Measurements from ENCODE around the gene IL17B. TPM values are rescaled to one million over a fixed set of nuclear protein-coding genes. Genes with fewer than 3 reads are reported as not detected.
A peak's percentile ranks its signal among the peaks of the same experiment; 100 is the strongest.

IL17B gene
- total RNA-seq, 1 experiment from 2014 or later: not detected

DNA sequence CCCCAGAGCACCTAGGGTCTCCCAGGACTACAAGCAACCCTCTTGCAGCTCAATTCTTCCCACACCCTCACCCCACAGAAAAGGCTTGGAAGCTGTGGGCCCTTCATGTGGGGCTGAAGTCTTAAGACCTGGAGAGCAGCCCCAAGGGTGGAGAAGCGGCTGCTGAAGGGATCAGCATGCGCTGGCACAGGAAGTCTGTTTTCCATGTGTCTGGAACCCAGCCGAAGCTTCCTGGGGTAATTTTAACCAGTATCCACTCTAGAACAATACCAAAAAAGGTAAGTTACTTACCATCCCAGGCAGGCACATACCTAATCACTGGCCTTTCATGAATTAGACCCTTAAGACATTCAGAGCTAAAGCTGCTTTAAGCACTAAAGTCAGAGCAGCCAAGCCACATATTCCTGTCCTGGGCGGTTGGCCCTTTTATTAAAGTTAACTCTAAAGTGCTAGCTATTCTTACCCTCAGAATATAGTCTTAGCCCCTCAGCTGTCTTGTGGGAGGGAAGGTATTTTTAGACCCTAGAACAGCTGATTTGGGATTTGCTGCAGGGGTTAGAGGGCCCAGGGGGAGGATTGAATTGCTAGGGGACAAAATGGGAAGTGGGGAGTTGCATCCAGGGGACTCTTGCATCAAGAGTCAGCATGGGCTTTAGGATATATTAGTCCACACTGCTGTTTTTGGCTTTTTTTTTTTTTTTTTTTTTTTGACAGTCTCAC is 6.9 kb downstream of the IL17B start:
- Histone ChIP-seq H3K4me1 (peaks cover 2% of the 10 kb centered on the region; the same call in 1 of the 2 replicates), H3K36me3 (ENCODE audit: control insufficient read depth, insufficient read depth, low read length) (no peaks in the 10 kb centered on the region), H3K9me3 (no peaks in the 10 kb centered on the region), H3K27me3 (replicated peaks; ENCODE audit: control insufficient read depth, insufficient read depth, low read length) (no peaks in the 10 kb centered on the region), H3K4me3 (ENCODE audit: low read depth, low read length) (no peak overlapping the region)
- H3K4me1 Mint-ChIP-seq (ENCODE audit: low read depth, unreplicated experiment): no peaks in the 10 kb centered on the region
- H3K4me3 Mint-ChIP-seq (ENCODE audit: unreplicated experiment): no peak overlapping the region
- ChIA-PET POLR2A (interaction anchor here (0.6 kb wide), 1 partner anchor 18 kb away, joined by 3 read pairs; no protein-coding TSS in a partner anchor), CTCF (interaction anchor here (0.6 to 2.9 kb wide), 12 partner anchors 10 to 62 kb away, joined by 3 to 13 read pairs (median 5); partner anchors contain the start of gene PCYOX1L)
- no peaks in the 10 kb centered on the region for H3K27me3 Mint-ChIP-seq (ENCODE audit: insufficient read depth, unreplicated experiment)
- TF ChIP-seq CTCF (IDR thresholded peaks at IDR 0.05; ENCODE audit: insufficient read depth in 1 of 2, low read depth in 1 of 2, low read length in 1 of 2, severe bottlenecking in 1 of 2, unreplicated experiment in 1 of 2): no peak
- no peaks in the 10 kb centered on the region for H3K9me3 Mint-ChIP-seq (ENCODE audit: unreplicated experiment)
- intact Hi-C loops (cut with micrococcal nuclease; ENCODE audit: unreplicated experiment): no loop called here
- no peak for DNase-seq
- H3K36me3 Mint-ChIP-seq (ENCODE audit: insufficient read depth, unreplicated experiment): no peaks in the 10 kb centered on the region
- BruUV-seq (replicated peaks): no TSS peak
- no peak overlapping the region for H3K27ac Mint-ChIP-seq (ENCODE audit: unreplicated experiment)

GRCh38 chr5:149371296-149371962 is 7.7 kb downstream of the IL17B start:
- DNase-seq: peak; percentile 77 to 79
- Mint-ChIP-seq H3K27ac (ENCODE audit: unreplicated experiment) (no peak overlapping the region), H3K9me3 (ENCODE audit: unreplicated experiment) (no peaks in the 10 kb centered on the region), H3K4me3 (ENCODE audit: unreplicated experiment) (no peak overlapping the region), H3K36me3 (ENCODE audit: insufficient read depth, unreplicated experiment) (no peaks in the 10 kb centered on the region), H3K27me3 (ENCODE audit: insufficient read depth, unreplicated experiment) (no peaks in the 10 kb centered on the region), H3K4me1 (ENCODE audit: low read depth, unreplicated experiment) (no peaks in the 10 kb centered on the region)
- TF ChIP-seq CTCF (IDR thresholded peaks at IDR 0.05; ENCODE audit: insufficient read depth in 1 of 2, low read depth in 1 of 2, low read length in 1 of 2, severe bottlenecking in 1 of 2, unreplicated experiment in 1 of 2): peak; percentile 85 to 90
- POLR2A ChIA-PET: interaction anchor here (0.6 kb wide), 1 partner anchor 19 kb away, joined by 3 read pairs; no protein-coding TSS in a partner anchor
- Histone ChIP-seq H3K4me3 (ENCODE audit: low read depth, low read length) (no peak overlapping the region), H3K36me3 (ENCODE audit: control insufficient read depth, insufficient read depth, low read length) (no peaks in the 10 kb centered on the region), H3K27me3 (replicated peaks; ENCODE audit: control insufficient read depth, insufficient read depth, low read length) (no peaks in the 10 kb centered on the region), H3K9me3 (no peaks in the 10 kb centered on the region), H3K4me1 (peaks cover 4% of the 10 kb centered on the region; the same call in 1 of the 2 replicates)
- BruUV-seq (replicated peaks): no TSS peak
- CTCF ChIA-PET: interaction anchor here (0.6 to 2.9 kb wide), 12 partner anchors 10 to 63 kb away, joined by 3 to 13 read pairs (median 5); partner anchors contain the start of gene PCYOX1L
- intact Hi-C loops (cut with micrococcal nuclease; ENCODE audit: unreplicated experiment): loop anchor here (1.0 kb wide), 1 partner anchor 54 kb away; no protein-coding TSS in a partner anchor

DNA sequence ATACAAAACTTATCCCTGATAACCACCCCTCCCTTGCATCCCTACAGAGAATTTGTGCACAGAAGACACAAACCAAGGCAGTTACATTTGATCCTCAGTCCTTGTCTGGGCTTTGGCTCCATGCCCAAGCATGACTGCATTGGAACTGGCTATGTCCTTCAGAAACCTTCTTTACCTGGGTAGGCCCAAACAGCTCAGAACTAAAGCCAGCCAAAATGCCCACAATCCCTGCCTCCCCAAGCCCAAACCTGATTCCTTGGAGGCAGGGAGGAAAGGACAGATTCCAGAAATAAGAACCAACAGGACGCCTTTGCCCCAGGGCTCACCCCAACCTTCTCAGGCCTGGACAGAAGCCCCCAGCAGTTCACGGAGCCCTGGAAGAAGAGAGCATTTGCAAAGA is 8.2 kb downstream of the IL17B start:
- CTCF ChIA-PET: interaction anchor here (0.6 to 2.9 kb wide), 7 partner anchors 11 to 59 kb away, joined by 3 to 13 read pairs (median 4); no protein-coding TSS in a partner anchor
- H3K4me1 ChIP-seq: peaks cover 4% of the 10 kb centered on the region; the same call in 1 of the 2 replicates
- Mint-ChIP-seq H3K9me3 (ENCODE audit: unreplicated experiment) (no peaks in the 10 kb centered on the region), H3K27me3 (ENCODE audit: insufficient read depth, unreplicated experiment) (no peaks in the 10 kb centered on the region), H3K4me3 (ENCODE audit: unreplicated experiment) (no peak overlapping the region), H3K36me3 (ENCODE audit: insufficient read depth, unreplicated experiment) (no peaks in the 10 kb centered on the region), H3K4me1 (ENCODE audit: low read depth, unreplicated experiment) (no peaks in the 10 kb centered on the region), H3K27ac (ENCODE audit: unreplicated experiment) (no peak overlapping the region)
- TF ChIP-seq CTCF (IDR thresholded peaks at IDR 0.05; ENCODE audit: insufficient read depth in 1 of 2, low read depth in 1 of 2, low read length in 1 of 2, severe bottlenecking in 1 of 2, unreplicated experiment in 1 of 2): no peak
- BruUV-seq (replicated peaks): no TSS peak
- POLR2A ChIA-PET: no interaction called here
- no peaks in the 10 kb centered on the region for H3K27me3 ChIP-seq (replicated peaks; ENCODE audit: control insufficient read depth, insufficient read depth, low read length)
- no peaks in the 10 kb centered on the region for H3K36me3 ChIP-seq (ENCODE audit: control insufficient read depth, insufficient read depth, low read length)
- no peaks in the 10 kb centered on the region for H3K9me3 ChIP-seq
- H3K4me3 ChIP-seq (ENCODE audit: low read depth, low read length): no peak overlapping the region
- intact Hi-C loops (cut with micrococcal nuclease; ENCODE audit: unreplicated experiment): loop anchor here (1.0 kb wide), 1 partner anchor 54 kb away; no protein-coding TSS in a partner anchor
- DNase-seq: no peak
